IMR-90 (cell line): ENCODE measurements around the gene USP40. TPM values are rescaled to one million over a fixed set of nuclear protein-coding genes. Genes with fewer than 3 reads are reported as not detected.
A peak's percentile ranks its signal among the peaks of the same experiment; 100 is the strongest.

Experiments
- ATAC-seq: fragments of 200-7000 bp; cut with Tn5 transposase; 2 replicates; pipeline ENCODE4 v1.9.1; 2020; ENCODE audit warnings: low read depth, mild to moderate bottlenecking, moderate library complexity
- BruUV-seq: library from RNA; stranded (reverse); fragments of 400-500 nt; replicated peaks from 2 replicates; lab custom pipeline; 2021; lab: Mats Ljungman, UMichigan
- CTCF ChIA-PET: fragments of 300-600 bp; formaldehyde crosslinking; extraction: SDS; loops from one replicate; lab custom pipeline; 2021; ENCODE audit warnings: antibody characterized with exemption; lab: Yijun Ruan, JAX
- POLR2A ChIA-PET: fragments of 300-600 bp; sonication (Branson Sonifier 250); formaldehyde crosslinking; loops from one replicate; lab custom pipeline; 2022; ENCODE audit warnings: antibody characterized with exemption; ENCODE audit not compliant: unreplicated experiment; lab: Charles Lee
- DNase-seq: peaks from one replicate; pipeline ENCODE4 v3.0.0; 2013
- H2AFZ ChIP-seq: replicated peaks from 2 replicates; pipeline ENCODE3; 2013; ENCODE audit warnings: low read length, mild to moderate bottlenecking; ENCODE audit not compliant: poor library complexity
- H2AK5ac ChIP-seq: 2 replicates; pipeline ENCODE4 v1.6.1; 2013; ENCODE audit warnings: low read depth, low read length, inconsistent platforms
- H2AK9ac ChIP-seq: replicated peaks from 2 replicates; pipeline ENCODE3; 2013; ENCODE audit warnings: mild to moderate bottlenecking, low read depth, low read length, moderate library complexity; ENCODE audit not compliant: poor library complexity
- H2BK120ac ChIP-seq: 2 replicates; pipeline ENCODE4 v1.6.1; 2013; ENCODE audit warnings: low read depth, low read length, inconsistent platforms
- H2BK15ac ChIP-seq: 3 replicates; pipeline ENCODE4 v1.6.1; 2013; ENCODE audit warnings: low read depth, low read length, inconsistent platforms
- H2BK20ac ChIP-seq: 2 replicates; pipeline ENCODE4 v1.6.1; 2013; ENCODE audit warnings: low read depth, mild to moderate bottlenecking, inconsistent platforms, low read length, moderate library complexity
- H2BK5ac ChIP-seq: 2 replicates; pipeline ENCODE4 v1.6.1; 2013; ENCODE audit warnings: mild to moderate bottlenecking, low read depth, low read length, inconsistent platforms; ENCODE audit not compliant: poor library complexity, severe bottlenecking
- H3K14ac ChIP-seq: replicated peaks from 2 replicates; pipeline ENCODE4 v1.6.1; 2013; ENCODE audit warnings: low read depth, low read length, inconsistent platforms
- H3K18ac ChIP-seq: 2 replicates; pipeline ENCODE4 v1.6.1; 2013; ENCODE audit warnings: low read depth, low read length, control low read depth
- H3K23ac ChIP-seq: 2 replicates; pipeline ENCODE4 v1.6.1; 2013; ENCODE audit warnings: low read depth, low read length, inconsistent platforms
- H3K27ac ChIP-seq: 2 replicates; pipeline ENCODE4 v1.5.1; 2013; ENCODE audit warnings: mild to moderate bottlenecking, control low read depth, low read length; ENCODE audit not compliant: insufficient read depth
- H3K27me3 ChIP-seq: 2 replicates; pipeline ENCODE4 v1.6.1; 2013; ENCODE audit warnings: low read length; ENCODE audit not compliant: control insufficient read depth, insufficient read depth
- H3K36me3 ChIP-seq: 2 replicates; pipeline ENCODE4 v1.6.1; 2013; ENCODE audit warnings: low read length, mixed read lengths; ENCODE audit not compliant: control insufficient read depth, insufficient read depth
- H3K4ac ChIP-seq: 2 replicates; pipeline ENCODE4 v1.6.1; 2013; ENCODE audit warnings: low read depth, low read length, inconsistent platforms
- H3K4me1 ChIP-seq: 2 replicates; pipeline ENCODE4 v1.6.1; 2013; ENCODE audit warnings: low read length, mixed read lengths; ENCODE audit not compliant: control insufficient read depth, insufficient read depth
- H3K4me2 ChIP-seq: 2 replicates; pipeline ENCODE4 v1.6.1; 2013; ENCODE audit warnings: low read depth, mild to moderate bottlenecking, control low read depth, low read length, moderate library complexity
- H3K4me3 ChIP-seq: 2 replicates; pipeline ENCODE4 v1.5.1; 2013; ENCODE audit warnings: low read depth, mild to moderate bottlenecking, control low read depth, low read length, moderate library complexity; ENCODE audit not compliant: insufficient read depth
- H3K56ac ChIP-seq: 2 replicates; pipeline ENCODE4 v1.6.1; 2013; ENCODE audit warnings: low read length, inconsistent platforms; ENCODE audit not compliant: insufficient read depth; ENCODE audit errors: extremely low read depth
- H3K79me1 ChIP-seq, 2 experiments: 2 replicates each; pipeline ENCODE4 v1.6.1; 2013; ENCODE audit warnings: low read length in 2 of 2, inconsistent platforms in 1 of 2, low read depth in 1 of 2
- H3K9ac ChIP-seq: 2 replicates; pipeline ENCODE4 v1.6.1; 2013; ENCODE audit warnings: low read depth, low read length, control low read depth
- H3K9me1 ChIP-seq: 2 replicates; pipeline ENCODE4 v1.6.1; 2013; ENCODE audit warnings: low read length, inconsistent platforms; ENCODE audit not compliant: insufficient read depth
- H3K9me3 ChIP-seq: 2 replicates; pipeline ENCODE4 v1.6.1; 2013; ENCODE audit warnings: low read length; ENCODE audit not compliant: control insufficient read depth, insufficient read depth
- H4K20me1 ChIP-seq: 2 replicates; pipeline ENCODE4 v1.6.1; 2013; ENCODE audit warnings: low read length, inconsistent platforms; ENCODE audit not compliant: insufficient read depth
- H4K5ac ChIP-seq: 2 replicates; pipeline ENCODE4 v1.6.1; 2013; ENCODE audit warnings: mild to moderate bottlenecking, low read depth, low read length, control low read depth
- H4K8ac ChIP-seq, 2 experiments: 2 replicates each; pipeline ENCODE4 v1.6.1; 2013; ENCODE audit warnings: low read depth in 2 of 2, low read length in 2 of 2, control low read depth in 1 of 2, inconsistent platforms in 1 of 2
- H4K91ac ChIP-seq: 2 replicates; pipeline ENCODE4 v1.6.1; 2013; ENCODE audit warnings: low read depth, low read length, inconsistent platforms; ENCODE audit not compliant: insufficient read depth
- POLR2A ChIP-seq: IDR thresholded peaks from 2 replicates; pipeline ENCODE4 v1.6.1; 2012; ENCODE audit warnings: mild to moderate bottlenecking, low read depth, low read length
- WGBS, 2 experiments: methylation state at CpG; one replicate each; pipeline versions ENCODE4 v1.1.5 to v1.1.7; 2013; ENCODE audit warnings: missing lambda C conversion rate in 2 of 2; ENCODE audit not compliant: insufficient read length in 1 of 2; ENCODE audit errors: extremely low coverage in 2 of 2; 5-methylcytosine and 5-hydroxymethylcytosine counted together
- dilution Hi-C: fragments of 300-500 bp; cut with HindIII; formaldehyde crosslinking; loops from one replicate; pipeline ENCODE4 v1.14.3; 2018; ENCODE audit warnings: low sequenced_read_pairs; ENCODE audit not compliant: unreplicated experiment
- in situ Hi-C: fragments of 300-500 bp; cut with MboI; formaldehyde crosslinking; loops from 3 replicates; pipeline ENCODE4 v1.14.3; 2019; ENCODE audit warnings: low sequenced_read_pairs, inconsistent platforms, mixed read lengths
- intact Hi-C: fragments of 100-400 bp; cut with micrococcal nuclease; formaldehyde crosslinking; loops from 2 replicates; pipeline ENCODE4 v1.10.0; 2022
- polyA plus RNA-seq, 3 experiments: library from polyadenylated mRNA; depleted of rRNA; stranded (reverse); fragments of >200 nt; gene quantifications; 2 replicates each; pipeline ENCODE4 v1.2.3, GENCODE V29; 2012; ENCODE audit warnings: low replicate concordance in 1 of 3
- total RNA-seq: library from RNA; depleted of rRNA; stranded (reverse); fragments of >200 nt; gene quantifications from 2 replicates; pipeline ENCODE4 v1.2.3, GENCODE V29; 2012
- TF ChIP-seq, protein P1 (sequence below): fragments of 150-350 bp; IDR thresholded peaks from 2 replicates; pipeline ENCODE4 v1.6.1; 2017; ENCODE audit warnings: mild to moderate bottlenecking, antibody characterized with exemption, low read length, low read depth

Gene USP40
- total and polyA plus RNA-seq, 2 of the 4 experiments (the other 2 are of a cell fraction) = 30.1 to 30.8 TPM

DNA sequence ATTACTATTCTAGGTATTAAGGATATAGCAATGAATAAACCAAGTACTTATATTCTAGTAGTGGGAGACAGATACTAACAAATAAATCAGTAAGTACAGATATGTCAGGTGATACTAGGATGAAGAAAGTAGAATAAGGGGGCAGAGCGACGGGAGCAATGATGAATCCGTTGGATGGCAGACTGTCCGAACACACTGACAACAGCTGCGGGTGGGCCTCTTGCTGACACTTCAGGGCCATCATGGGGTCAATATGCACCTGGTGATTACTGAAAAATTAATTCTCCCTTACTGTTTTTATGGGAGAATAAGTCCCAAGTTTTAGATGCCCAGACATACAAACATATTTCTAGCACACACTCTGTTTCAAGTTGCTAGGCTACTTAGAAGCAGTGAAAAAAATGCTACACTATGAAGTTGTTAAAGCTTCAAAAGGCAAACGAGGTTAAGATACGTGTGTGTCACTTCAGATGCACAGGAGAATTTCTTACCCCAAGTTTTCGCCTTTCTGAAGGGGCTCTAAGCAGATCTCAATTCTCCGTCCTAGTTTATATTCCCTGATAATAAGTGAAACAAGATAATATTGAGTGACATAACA is 78.7 kb downstream of the USP40 start:
- peak overlapping the region; percentile 79 for H4K91ac ChIP-seq
- H3K4me2 ChIP-seq = peak overlapping the region; percentile 24
- peak overlapping the region; percentile 91 for H3K14ac ChIP-seq
- BruUV-seq = no TSS peak
- H3K4me1 ChIP-seq = peaks cover 20% of the 10 kb centered on the region
- peak overlapping the region; percentile 87; the same call in 1 of the 2 replicates for H3K23ac ChIP-seq
- no peaks in the 10 kb centered on the region for H3K9me3 ChIP-seq
- H3K36me3 ChIP-seq = peaks cover 21% of the 10 kb centered on the region
- H3K9ac ChIP-seq = no peak overlapping the region
- H2BK15ac ChIP-seq = no peak overlapping the region; the same call in 1 of the 3 replicates
- dilution Hi-C loops (no loop called here), intact Hi-C loops (no loop called here), in situ Hi-C loops (no loop called here)
- H2BK5ac ChIP-seq = peak overlapping the region; percentile 79
- peak overlapping the region; percentile 89 for H3K4ac ChIP-seq
- DNase-seq (peak; percentile 4), ATAC-seq (no peak)
- peak overlapping the region; percentile 83; the same call in 1 of the 2 replicates for H3K18ac ChIP-seq
- no peaks in the 10 kb centered on the region; the same call in 1 of the 2 replicates for H4K20me1 ChIP-seq
- peaks cover 18% of the 10 kb centered on the region for H3K9me1 ChIP-seq
- peaks cover 0 to 4% of the 10 kb centered on the region in 2 experiments; a peak in 1 of 4 replicates for H3K79me1 ChIP-seq
- peak overlapping the region; percentile 46; the same call in 1 of the 2 replicates for H4K5ac ChIP-seq
- no peak overlapping the region for H2AK5ac ChIP-seq
- peak overlapping the region; percentile 74; the same call in 1 of the 2 replicates for H3K56ac ChIP-seq
- H2BK120ac ChIP-seq = peak overlapping the region; percentile 78
- H3K27ac ChIP-seq = peak overlapping the region; percentile 14
- no CpG with 5 or more reads among the region's 9 CpGs for WGBS, 2 experiments
- no peak overlapping the region for H2AFZ ChIP-seq
- H2BK20ac ChIP-seq = peak overlapping the region; percentile 83
- CTCF ChIA-PET = no interaction called here
- H3K27me3 ChIP-seq = no peaks in the 10 kb centered on the region
- TF ChIP-seq POLR2A = no peak
- TF ChIP-seq, protein P1, sequence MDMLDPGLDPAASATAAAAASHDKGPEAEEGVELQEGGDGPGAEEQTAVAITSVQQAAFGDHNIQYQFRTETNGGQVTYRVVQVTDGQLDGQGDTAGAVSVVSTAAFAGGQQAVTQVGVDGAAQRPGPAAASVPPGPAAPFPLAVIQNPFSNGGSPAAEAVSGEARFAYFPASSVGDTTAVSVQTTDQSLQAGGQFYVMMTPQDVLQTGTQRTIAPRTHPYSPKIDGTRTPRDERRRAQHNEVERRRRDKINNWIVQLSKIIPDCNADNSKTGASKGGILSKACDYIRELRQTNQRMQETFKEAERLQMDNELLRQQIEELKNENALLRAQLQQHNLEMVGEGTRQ = no peak
- no peak overlapping the region for H2AK9ac ChIP-seq
- peak overlapping the region; percentile 71 to 72 for H4K8ac ChIP-seq
- POLR2A ChIA-PET = no interaction called here
- H3K4me3 ChIP-seq = no peak overlapping the region
